Astrocyte (in vitro differentiated cells and primary cell): ENCODE measurements around the gene WNT8B.

Experiments
- EZH2 ChIP-seq: IDR thresholded peaks from 2 replicates; pipeline ENCODE4 v1.6.1; 2012; ENCODE audit warnings: mild to moderate bottlenecking, low read length, inconsistent platforms; ENCODE audit not compliant: insufficient read depth
- TF ChIP-seq, protein P1 (sequence below): IDR thresholded peaks from 2 replicates; pipeline ENCODE4 v1.5.1; 2011; ENCODE audit warnings: low read depth, mild to moderate bottlenecking, inconsistent platforms, low read length, moderate library complexity; ENCODE audit not compliant: insufficient read depth

DNA sequence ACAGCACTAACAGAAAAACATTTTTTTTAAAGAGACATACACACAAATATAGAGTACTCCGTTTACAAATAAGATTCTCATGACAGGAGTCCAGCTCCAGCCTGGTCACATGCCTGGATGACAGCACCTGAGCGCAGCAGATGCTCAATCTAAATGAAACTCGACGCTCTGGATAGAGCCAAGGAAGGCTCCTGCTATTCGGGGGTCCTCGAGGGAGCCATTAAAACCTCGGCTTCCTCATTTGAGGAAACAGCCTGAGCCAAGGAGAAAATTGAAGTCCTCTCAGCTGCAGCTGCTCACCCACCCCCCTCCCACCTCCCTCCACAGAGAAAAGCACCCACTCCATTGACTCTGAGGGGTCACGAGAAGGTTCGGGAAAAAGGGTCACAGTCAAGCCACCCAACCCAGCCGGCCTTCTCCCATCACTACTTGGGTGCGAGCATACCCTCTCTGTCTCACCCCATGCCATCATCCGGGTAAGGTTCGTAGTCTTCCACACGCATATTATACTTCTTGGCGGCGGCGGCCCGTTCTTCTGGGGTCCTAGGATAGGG, 66.2 kb downstream of the WNT8B start:
- TF ChIP-seq, protein P1, sequence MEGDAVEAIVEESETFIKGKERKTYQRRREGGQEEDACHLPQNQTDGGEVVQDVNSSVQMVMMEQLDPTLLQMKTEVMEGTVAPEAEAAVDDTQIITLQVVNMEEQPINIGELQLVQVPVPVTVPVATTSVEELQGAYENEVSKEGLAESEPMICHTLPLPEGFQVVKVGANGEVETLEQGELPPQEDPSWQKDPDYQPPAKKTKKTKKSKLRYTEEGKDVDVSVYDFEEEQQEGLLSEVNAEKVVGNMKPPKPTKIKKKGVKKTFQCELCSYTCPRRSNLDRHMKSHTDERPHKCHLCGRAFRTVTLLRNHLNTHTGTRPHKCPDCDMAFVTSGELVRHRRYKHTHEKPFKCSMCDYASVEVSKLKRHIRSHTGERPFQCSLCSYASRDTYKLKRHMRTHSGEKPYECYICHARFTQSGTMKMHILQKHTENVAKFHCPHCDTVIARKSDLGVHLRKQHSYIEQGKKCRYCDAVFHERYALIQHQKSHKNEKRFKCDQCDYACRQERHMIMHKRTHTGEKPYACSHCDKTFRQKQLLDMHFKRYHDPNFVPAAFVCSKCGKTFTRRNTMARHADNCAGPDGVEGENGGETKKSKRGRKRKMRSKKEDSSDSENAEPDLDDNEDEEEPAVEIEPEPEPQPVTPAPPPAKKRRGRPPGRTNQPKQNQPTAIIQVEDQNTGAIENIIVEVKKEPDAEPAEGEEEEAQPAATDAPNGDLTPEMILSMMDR = no peak
- no peak for TF ChIP-seq EZH2
